Measurements from ENCODE around the gene MLPH. TPM values are rescaled to one million over a fixed set of nuclear protein-coding genes. Genes with fewer than 3 reads are reported as not detected.

Gene MLPH
- polyA plus RNA-seq, 1 of the 3 experiments (the other 2 are of a cell fraction) = 93.6 TPM

DNA sequence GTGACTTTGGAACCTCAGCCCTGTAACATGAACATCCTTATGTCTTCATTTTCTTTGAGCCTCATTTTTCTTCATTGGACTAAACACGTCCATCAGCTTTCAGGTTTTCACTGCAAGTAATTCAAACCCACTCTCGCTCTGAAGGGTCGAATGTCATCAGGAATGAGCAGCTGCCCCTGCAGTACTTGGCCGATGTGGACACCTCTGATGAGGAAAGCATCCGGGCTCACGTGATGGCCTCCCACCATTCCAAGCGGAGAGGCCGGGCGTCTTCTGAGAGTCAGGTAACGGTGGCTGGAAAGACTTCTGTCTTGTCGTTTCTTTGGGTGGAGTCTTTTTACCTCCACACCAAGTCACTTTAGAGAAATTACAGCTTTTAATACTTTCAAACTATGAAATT lies 40.2 kb downstream of the MLPH start:
- Histone ChIP-seq H3K27ac (ENCODE audit: low read depth in 2 of 2, low read length in 1 of 2) (no peak overlapping the region), H3K79me2 (ENCODE audit: insufficient read depth) (peaks cover 10% of the 10 kb centered on the region; the same call in 1 of the 2 replicates), H3K4me2 (no peak overlapping the region), H3K36me3 (replicated peaks in 1 of 2; ENCODE audit: control insufficient read depth in 1 of 2, insufficient read depth in 2 of 2, low read length in 1 of 2) (peaks cover 15 to 85% of the 10 kb centered on the region in 2 experiments), H3K9me2 (no peaks in the 10 kb centered on the region), H3K27me3 (ENCODE audit: insufficient read depth) (no peaks in the 10 kb centered on the region), H3K4me3 (ENCODE audit: low read depth in 2 of 2, low read length in 1 of 2) (no peak overlapping the region), H3F3A (replicated peaks; ENCODE audit: insufficient read depth) (peaks cover 8% of the 10 kb centered on the region), H3K9me3 (no peaks in the 10 kb centered on the region), H3K9ac (no peak overlapping the region), H3K4me1 (ENCODE audit: control insufficient read depth in 1 of 2, insufficient read depth in 2 of 2, low read depth in 1 of 2, low read length in 1 of 2) (peaks cover 0 to 9% of the 10 kb centered on the region in 2 experiments; a peak in 1 of 4 replicates), H4K20me1 (ENCODE audit: insufficient read depth) (no peaks in the 10 kb centered on the region), H2AFZ (ENCODE audit: low read depth) (no peak overlapping the region)
- ChIA-PET CTCF (interaction anchor here (5.8 kb wide), 1 partner anchor 14 kb away, joined by 42 read pairs; no protein-coding TSS in a partner anchor), POLR2A (no interaction called here)
- DNase-seq = no peak
- WGBS (ENCODE audit: low lambda C conversion rate) = 95% methylated on average over 11 of the region's 11 CpGs
- TF ChIP-seq GATA2 (CRISPR knock-in tag; IDR thresholded peaks at IDR 0.05) (no peak), SMC3 (IDR thresholded peaks at IDR 0.05; ENCODE audit: low read depth, low read length) (no peak), POLR2AphosphoS5 (IDR thresholded peaks at IDR 0.05; ENCODE audit: low read depth, low read length) (no peak), CHD2 (IDR thresholded peaks at IDR 0.05; ENCODE audit: low read length, partially characterized antibody) (no peak)

DNA sequence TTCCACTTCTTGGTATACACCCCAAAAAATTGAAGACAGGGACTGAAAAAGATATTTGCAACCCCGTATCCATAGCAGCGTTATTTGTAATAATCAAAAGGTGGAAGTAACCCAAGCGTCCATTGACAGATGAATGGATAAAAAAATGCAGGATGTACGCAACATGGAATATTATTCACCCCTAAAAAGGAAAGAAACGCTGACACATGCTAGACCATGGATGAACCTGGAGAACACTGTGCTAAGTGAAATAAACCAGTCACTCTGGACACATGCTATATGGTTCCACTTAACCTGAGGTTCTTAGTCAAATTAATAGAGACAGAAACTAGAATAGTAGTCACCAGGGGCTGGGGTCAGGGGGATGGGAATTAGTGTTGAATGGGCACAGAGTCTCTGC lies 40.7 kb downstream of the MLPH start:
- CTCF ChIA-PET = interaction anchor here (5.8 kb wide), 1 partner anchor 15 kb away, joined by 42 read pairs; no protein-coding TSS in a partner anchor
- Histone ChIP-seq H4K20me1 (ENCODE audit: insufficient read depth) (no peaks in the 10 kb centered on the region), H3K4me3 (ENCODE audit: low read depth in 2 of 2, low read length in 1 of 2) (no peak overlapping the region), H2AFZ (ENCODE audit: low read depth) (no peak overlapping the region), H3K79me2 (ENCODE audit: insufficient read depth) (peaks cover 11% of the 10 kb centered on the region; the same call in 1 of the 2 replicates), H3K27ac (ENCODE audit: low read depth in 2 of 2, low read length in 1 of 2) (no peak overlapping the region), H3K4me2 (no peak overlapping the region), H3K36me3 (replicated peaks in 1 of 2; ENCODE audit: control insufficient read depth in 1 of 2, insufficient read depth in 2 of 2, low read length in 1 of 2) (peaks cover 15 to 87% of the 10 kb centered on the region in 2 experiments), H3K27me3 (ENCODE audit: insufficient read depth) (no peaks in the 10 kb centered on the region), H3K4me1 (ENCODE audit: control insufficient read depth in 1 of 2, insufficient read depth in 2 of 2, low read depth in 1 of 2, low read length in 1 of 2) (peaks cover 0 to 10% of the 10 kb centered on the region in 2 experiments; a peak in 1 of 4 replicates), H3K9me2 (no peaks in the 10 kb centered on the region), H3K9ac (no peak overlapping the region), H3K9me3 (no peaks in the 10 kb centered on the region), H3F3A (replicated peaks; ENCODE audit: insufficient read depth) (peaks cover 8% of the 10 kb centered on the region)
- POLR2A ChIA-PET = no interaction called here
- 90% methylated on average over 5 of the region's 5 CpGs for WGBS (ENCODE audit: low lambda C conversion rate)
- TF ChIP-seq, protein P1, sequence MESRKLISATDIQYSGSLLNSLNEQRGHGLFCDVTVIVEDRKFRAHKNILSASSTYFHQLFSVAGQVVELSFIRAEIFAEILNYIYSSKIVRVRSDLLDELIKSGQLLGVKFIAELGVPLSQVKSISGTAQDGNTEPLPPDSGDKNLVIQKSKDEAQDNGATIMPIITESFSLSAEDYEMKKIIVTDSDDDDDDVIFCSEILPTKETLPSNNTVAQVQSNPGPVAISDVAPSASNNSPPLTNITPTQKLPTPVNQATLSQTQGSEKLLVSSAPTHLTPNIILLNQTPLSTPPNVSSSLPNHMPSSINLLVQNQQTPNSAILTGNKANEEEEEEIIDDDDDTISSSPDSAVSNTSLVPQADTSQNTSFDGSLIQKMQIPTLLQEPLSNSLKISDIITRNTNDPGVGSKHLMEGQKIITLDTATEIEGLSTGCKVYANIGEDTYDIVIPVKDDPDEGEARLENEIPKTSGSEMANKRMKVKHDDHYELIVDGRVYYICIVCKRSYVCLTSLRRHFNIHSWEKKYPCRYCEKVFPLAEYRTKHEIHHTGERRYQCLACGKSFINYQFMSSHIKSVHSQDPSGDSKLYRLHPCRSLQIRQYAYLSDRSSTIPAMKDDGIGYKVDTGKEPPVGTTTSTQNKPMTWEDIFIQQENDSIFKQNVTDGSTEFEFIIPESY (IDR thresholded peaks at IDR 0.05; ENCODE audit: borderline replicate concordance, low read depth) = no peak
- TF ChIP-seq TCF12 (IDR thresholded peaks at IDR 0.05) (no peak), EZH2phosphoT487 (IDR thresholded peaks at IDR 0.05; ENCODE audit: borderline replicate concordance, low read depth) (no peak), MXI1 (IDR thresholded peaks at IDR 0.05; ENCODE audit: low read depth, low read length) (no peak), POLR2AphosphoS5 (IDR thresholded peaks at IDR 0.05; ENCODE audit: low read depth, low read length) (no peak), GATA2 (CRISPR knock-in tag; IDR thresholded peaks at IDR 0.05) (no peak), EP300 (IDR thresholded peaks at IDR 0.05; ENCODE audit: borderline replicate concordance in 1 of 2, low read depth in 1 of 2, low read length in 1 of 2) (no peak), FOSL2 (IDR thresholded peaks at IDR 0.05; ENCODE audit: borderline replicate concordance, low read depth) (no peak), FOXM1 (IDR thresholded peaks at IDR 0.05; ENCODE audit: low read depth) (no peak)
- TF ChIP-seq, protein P2, sequence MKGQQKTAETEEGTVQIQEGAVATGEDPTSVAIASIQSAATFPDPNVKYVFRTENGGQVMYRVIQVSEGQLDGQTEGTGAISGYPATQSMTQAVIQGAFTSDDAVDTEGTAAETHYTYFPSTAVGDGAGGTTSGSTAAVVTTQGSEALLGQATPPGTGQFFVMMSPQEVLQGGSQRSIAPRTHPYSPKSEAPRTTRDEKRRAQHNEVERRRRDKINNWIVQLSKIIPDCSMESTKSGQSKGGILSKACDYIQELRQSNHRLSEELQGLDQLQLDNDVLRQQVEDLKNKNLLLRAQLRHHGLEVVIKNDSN (IDR thresholded peaks at IDR 0.05; ENCODE audit: borderline replicate concordance, low read depth) = no peak
- DNase-seq = no peak
